HEK293 (cell line): ENCODE results near the gene MTCH2.

ENCODE experiments used
- YY2 ChIP-seq: fragments of 450-650 bp; formaldehyde crosslinking; IDR thresholded peaks from 2 replicates; pipeline ENCODE4 v1.5.1; 2016; ENCODE audit warnings: missing biosample characterization, missing genetic modification characterization
- ZBTB17 ChIP-seq: fragments of 450-650 bp; formaldehyde crosslinking; IDR thresholded peaks from 2 replicates; pipeline ENCODE4 v1.5.1; 2016; ENCODE audit warnings: missing biosample characterization, missing genetic modification characterization
- ZBTB48 ChIP-seq: fragments of 450-650 bp; formaldehyde crosslinking; IDR thresholded peaks from 2 replicates; pipeline ENCODE4 v1.5.1; 2016; ENCODE audit warnings: missing biosample characterization, missing genetic modification characterization
- ZBTB8A ChIP-seq: fragments of 450-650 bp; formaldehyde crosslinking; IDR thresholded peaks from 2 replicates; pipeline ENCODE4 v1.5.1; 2016; ENCODE audit warnings: missing biosample characterization, missing genetic modification characterization
- ZNF121 ChIP-seq: fragments of 450-650 bp; formaldehyde crosslinking; IDR thresholded peaks from 2 replicates; pipeline ENCODE4 v1.5.1; 2016; ENCODE audit warnings: missing biosample characterization, missing genetic modification characterization
- ZNF132 ChIP-seq: fragments of 450-650 bp; formaldehyde crosslinking; IDR thresholded peaks from 2 replicates; pipeline ENCODE4 v1.5.1; 2017; ENCODE audit warnings: missing biosample characterization, missing genetic modification characterization, borderline replicate concordance
- ZNF16 ChIP-seq: fragments of 450-650 bp; formaldehyde crosslinking; IDR thresholded peaks from 2 replicates; pipeline ENCODE4 v1.5.1; 2016; ENCODE audit warnings: low read depth, missing biosample characterization, missing genetic modification characterization
- ZNF175 ChIP-seq: fragments of 450-650 bp; formaldehyde crosslinking; IDR thresholded peaks from 2 replicates; pipeline ENCODE4 v1.5.1; 2016; ENCODE audit warnings: missing biosample characterization, missing genetic modification characterization
- ZNF248 ChIP-seq: fragments of 450-650 bp; formaldehyde crosslinking; IDR thresholded peaks from 2 replicates; pipeline ENCODE4 v1.5.1; 2017; ENCODE audit warnings: missing biosample characterization, missing genetic modification characterization
- ZNF324 ChIP-seq: fragments of 450-650 bp; formaldehyde crosslinking; IDR thresholded peaks from 2 replicates; pipeline ENCODE4 v1.5.1; 2016; ENCODE audit warnings: missing biosample characterization, missing genetic modification characterization
- ZNF37A ChIP-seq: fragments of 450-650 bp; IDR thresholded peaks from 2 replicates; pipeline ENCODE4 v1.5.1; 2018; ENCODE audit warnings: missing biosample characterization, missing genetic modification characterization
- ZNF423 ChIP-seq: fragments of 450-650 bp; formaldehyde crosslinking; IDR thresholded peaks from 2 replicates; pipeline ENCODE4 v1.5.1; 2016; ENCODE audit warnings: missing biosample characterization, missing genetic modification characterization
- ZNF660 ChIP-seq: fragments of 450-650 bp; IDR thresholded peaks from 2 replicates; pipeline ENCODE4 v1.5.1; 2018; ENCODE audit warnings: missing biosample characterization, mild to moderate bottlenecking, missing genetic modification characterization
- ZNF792 ChIP-seq: fragments of 450-650 bp; formaldehyde crosslinking; IDR thresholded peaks from 2 replicates; pipeline ENCODE4 v1.5.1; 2016; ENCODE audit warnings: missing biosample characterization, missing genetic modification characterization
- ZNF843 ChIP-seq: fragments of 450-650 bp; formaldehyde crosslinking; IDR thresholded peaks from 2 replicates; pipeline ENCODE4 v1.5.1; 2016; ENCODE audit warnings: missing biosample characterization, missing genetic modification characterization
- TF ChIP-seq, protein P1 (sequence below): fragments of 450-650 bp; formaldehyde crosslinking; IDR thresholded peaks from 2 replicates; pipeline ENCODE4; 2016; ENCODE audit warnings: missing biosample characterization, missing genetic modification characterization
- TF ChIP-seq, protein P2 (sequence below): fragments of 450-650 bp; formaldehyde crosslinking; IDR thresholded peaks from 2 replicates; pipeline ENCODE4 v1.5.1; 2016; ENCODE audit warnings: missing biosample characterization, missing genetic modification characterization
- TF ChIP-seq, protein P3 (sequence below): fragments of 450-650 bp; formaldehyde crosslinking; IDR thresholded peaks from 2 replicates; pipeline ENCODE4 v1.5.1; 2016; ENCODE audit warnings: missing biosample characterization, missing genetic modification characterization
- TF ChIP-seq, protein P4 (sequence below): fragments of 450-650 bp; formaldehyde crosslinking; conservative IDR thresholded peaks from 2 replicates; pipeline ENCODE4 v1.5.1; 2016; ENCODE audit warnings: low read depth, missing biosample characterization, missing genetic modification characterization
- TF ChIP-seq, protein P5 (sequence below): fragments of 450-650 bp; formaldehyde crosslinking; IDR thresholded peaks from 2 replicates; pipeline ENCODE4 v1.5.1; 2016; ENCODE audit warnings: missing biosample characterization, missing genetic modification characterization
- TF ChIP-seq, protein P6 (sequence below): fragments of 450-650 bp; formaldehyde crosslinking; IDR thresholded peaks from 2 replicates; pipeline ENCODE4 v1.5.1; 2017; ENCODE audit warnings: missing biosample characterization, missing genetic modification characterization
- TF ChIP-seq, protein P7 (sequence below): fragments of 450-650 bp; formaldehyde crosslinking; IDR thresholded peaks from 2 replicates; pipeline ENCODE4 v1.5.1; 2016; ENCODE audit warnings: missing biosample characterization, missing genetic modification characterization

The MTCH2 gene

DNA sequence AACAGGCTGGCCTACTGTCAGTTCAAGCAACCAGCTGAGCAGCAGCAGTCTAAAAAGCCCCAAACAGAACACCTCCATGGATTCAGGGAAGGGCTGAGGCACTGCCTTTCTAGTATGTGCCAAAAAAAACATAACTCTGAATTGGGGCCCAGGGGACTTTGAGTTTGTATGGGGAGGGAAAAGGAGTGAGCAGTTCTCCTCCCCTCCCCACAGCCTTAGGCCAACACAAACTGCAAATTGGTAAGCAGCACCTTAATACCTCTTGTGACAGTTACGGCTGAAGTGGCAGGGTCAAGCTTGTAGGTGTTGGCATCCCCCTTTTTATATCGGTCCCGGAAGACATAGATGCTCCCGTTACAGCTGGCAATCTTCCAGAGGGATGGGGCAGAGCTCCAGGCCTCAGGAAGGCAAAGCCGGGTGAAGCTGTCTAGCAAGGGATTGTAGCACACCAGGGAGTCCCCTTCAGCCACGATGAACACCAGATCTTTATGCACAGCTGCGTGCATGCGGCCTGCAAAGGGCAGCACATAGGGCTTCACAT lies 69.6 kb downstream of the MTCH2 start (continued):
- no peak for TF ChIP-seq ZNF660
- no peak for TF ChIP-seq ZNF16 (tag by site-specific recombination)
- TF ChIP-seq ZNF37A (tag by site-specific recombination) = no peak
- TF ChIP-seq, protein P1, sequence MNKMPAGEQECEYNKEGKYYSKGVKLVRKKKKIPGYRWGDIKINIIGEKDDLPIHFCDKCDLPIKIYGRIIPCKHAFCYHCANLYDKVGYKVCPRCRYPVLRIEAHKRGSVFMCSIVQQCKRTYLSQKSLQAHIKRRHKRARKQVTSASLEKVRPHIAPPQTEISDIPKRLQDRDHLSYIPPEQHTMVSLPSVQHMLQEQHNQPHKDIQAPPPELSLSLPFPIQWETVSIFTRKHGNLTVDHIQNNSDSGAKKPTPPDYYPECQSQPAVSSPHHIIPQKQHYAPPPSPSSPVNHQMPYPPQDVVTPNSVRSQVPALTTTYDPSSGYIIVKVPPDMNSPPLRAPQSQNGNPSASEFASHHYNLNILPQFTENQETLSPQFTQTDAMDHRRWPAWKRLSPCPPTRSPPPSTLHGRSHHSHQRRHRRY = no peak
- 0 out of 2 replicates have a peak, but pooled peaks have one; percentile 32 for TF ChIP-seq ZNF324 (tag by site-specific recombination)
- TF ChIP-seq ZNF792 (tag by site-specific recombination) = no peak
- peak; percentile 93 for TF ChIP-seq ZBTB48 (tag by site-specific recombination)
- no peak for TF ChIP-seq ZNF248
- no peak for TF ChIP-seq YY2
- TF ChIP-seq, protein P2, sequence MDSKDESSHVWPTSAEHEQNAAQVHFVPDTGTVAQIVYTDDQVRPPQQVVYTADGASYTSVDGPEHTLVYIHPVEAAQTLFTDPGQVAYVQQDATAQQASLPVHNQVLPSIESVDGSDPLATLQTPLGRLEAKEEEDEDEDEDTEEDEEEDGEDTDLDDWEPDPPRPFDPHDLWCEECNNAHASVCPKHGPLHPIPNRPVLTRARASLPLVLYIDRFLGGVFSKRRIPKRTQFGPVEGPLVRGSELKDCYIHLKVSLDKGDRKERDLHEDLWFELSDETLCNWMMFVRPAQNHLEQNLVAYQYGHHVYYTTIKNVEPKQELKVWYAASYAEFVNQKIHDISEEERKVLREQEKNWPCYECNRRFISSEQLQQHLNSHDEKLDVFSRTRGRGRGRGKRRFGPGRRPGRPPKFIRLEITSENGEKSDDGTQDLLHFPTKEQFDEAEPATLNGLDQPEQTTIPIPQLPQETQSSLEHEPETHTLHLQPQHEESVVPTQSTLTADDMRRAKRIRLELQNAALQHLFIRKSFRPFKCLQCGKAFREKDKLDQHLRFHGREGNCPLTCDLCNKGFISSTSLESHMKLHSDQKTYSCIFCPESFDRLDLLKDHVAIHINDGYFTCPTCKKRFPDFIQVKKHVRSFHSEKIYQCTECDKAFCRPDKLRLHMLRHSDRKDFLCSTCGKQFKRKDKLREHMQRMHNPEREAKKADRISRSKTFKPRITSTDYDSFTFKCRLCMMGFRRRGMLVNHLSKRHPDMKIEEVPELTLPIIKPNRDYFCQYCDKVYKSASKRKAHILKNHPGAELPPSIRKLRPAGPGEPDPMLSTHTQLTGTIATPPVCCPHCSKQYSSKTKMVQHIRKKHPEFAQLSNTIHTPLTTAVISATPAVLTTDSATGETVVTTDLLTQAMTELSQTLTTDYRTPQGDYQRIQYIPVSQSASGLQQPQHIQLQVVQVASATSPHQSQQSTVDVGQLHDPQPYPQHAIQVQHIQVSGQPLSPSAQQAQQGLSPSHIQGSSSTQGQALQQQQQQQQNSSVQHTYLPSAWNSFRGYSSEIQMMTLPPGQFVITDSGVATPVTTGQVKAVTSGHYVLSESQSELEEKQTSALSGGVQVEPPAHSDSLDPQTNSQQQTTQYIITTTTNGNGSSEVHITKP = peak; percentile 94
- TF ChIP-seq, protein P3, sequence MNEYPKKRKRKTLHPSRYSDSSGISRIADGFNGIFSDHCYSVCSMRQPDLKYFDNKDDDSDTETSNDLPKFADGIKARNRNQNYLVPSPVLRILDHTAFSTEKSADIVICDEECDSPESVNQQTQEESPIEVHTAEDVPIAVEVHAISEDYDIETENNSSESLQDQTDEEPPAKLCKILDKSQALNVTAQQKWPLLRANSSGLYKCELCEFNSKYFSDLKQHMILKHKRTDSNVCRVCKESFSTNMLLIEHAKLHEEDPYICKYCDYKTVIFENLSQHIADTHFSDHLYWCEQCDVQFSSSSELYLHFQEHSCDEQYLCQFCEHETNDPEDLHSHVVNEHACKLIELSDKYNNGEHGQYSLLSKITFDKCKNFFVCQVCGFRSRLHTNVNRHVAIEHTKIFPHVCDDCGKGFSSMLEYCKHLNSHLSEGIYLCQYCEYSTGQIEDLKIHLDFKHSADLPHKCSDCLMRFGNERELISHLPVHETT (tag by site-specific recombination) = no peak
- peak; percentile 88 for TF ChIP-seq ZBTB17 (tag by site-specific recombination)
- TF ChIP-seq, protein P4, sequence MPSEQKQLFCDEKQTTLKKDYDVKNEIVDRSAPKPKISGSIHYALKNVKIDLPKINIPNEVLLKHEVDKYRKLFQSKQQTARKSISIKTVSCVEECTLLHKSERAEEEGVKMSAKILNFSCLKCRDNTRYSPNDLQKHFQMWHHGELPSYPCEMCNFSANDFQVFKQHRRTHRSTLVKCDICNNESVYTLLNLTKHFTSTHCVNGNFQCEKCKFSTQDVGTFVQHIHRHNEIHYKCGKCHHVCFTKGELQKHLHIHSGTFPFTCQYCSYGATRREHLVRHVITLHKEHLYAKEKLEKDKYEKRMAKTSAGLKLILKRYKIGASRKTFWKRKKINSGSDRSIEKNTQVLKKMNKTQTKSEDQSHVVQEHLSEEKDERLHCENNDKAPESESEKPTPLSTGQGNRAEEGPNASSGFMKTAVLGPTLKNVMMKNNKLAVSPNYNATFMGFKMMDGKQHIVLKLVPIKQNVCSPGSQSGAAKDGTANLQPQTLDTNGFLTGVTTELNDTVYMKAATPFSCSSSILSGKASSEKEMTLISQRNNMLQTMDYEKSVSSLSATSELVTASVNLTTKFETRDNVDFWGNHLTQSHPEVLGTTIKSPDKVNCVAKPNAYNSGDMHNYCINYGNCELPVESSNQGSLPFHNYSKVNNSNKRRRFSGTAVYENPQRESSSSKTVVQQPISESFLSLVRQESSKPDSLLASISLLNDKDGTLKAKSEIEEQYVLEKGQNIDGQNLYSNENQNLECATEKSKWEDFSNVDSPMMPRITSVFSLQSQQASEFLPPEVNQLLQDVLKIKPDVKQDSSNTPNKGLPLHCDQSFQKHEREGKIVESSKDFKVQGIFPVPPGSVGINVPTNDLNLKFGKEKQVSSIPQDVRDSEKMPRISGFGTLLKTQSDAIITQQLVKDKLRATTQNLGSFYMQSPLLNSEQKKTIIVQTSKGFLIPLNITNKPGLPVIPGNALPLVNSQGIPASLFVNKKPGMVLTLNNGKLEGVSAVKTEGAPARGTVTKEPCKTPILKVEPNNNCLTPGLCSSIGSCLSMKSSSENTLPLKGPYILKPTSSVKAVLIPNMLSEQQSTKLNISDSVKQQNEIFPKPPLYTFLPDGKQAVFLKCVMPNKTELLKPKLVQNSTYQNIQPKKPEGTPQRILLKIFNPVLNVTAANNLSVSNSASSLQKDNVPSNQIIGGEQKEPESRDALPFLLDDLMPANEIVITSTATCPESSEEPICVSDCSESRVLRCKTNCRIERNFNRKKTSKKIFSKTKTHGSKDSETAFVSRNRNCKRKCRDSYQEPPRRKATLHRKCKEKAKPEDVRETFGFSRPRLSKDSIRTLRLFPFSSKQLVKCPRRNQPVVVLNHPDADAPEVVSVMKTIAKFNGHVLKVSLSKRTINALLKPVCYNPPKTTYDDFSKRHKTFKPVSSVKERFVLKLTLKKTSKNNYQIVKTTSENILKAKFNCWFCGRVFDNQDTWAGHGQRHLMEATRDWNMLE (tag by site-specific recombination) = no peak
- 0 out of 2 replicates have a peak, but pooled peaks have one; percentile 26 for TF ChIP-seq ZNF121
- peak; percentile 38; the same call in 1 of the 2 replicates for TF ChIP-seq ZNF423 (tag by site-specific recombination)
- no peak for TF ChIP-seq ZNF175 (tag by site-specific recombination)
- TF ChIP-seq, protein P5, sequence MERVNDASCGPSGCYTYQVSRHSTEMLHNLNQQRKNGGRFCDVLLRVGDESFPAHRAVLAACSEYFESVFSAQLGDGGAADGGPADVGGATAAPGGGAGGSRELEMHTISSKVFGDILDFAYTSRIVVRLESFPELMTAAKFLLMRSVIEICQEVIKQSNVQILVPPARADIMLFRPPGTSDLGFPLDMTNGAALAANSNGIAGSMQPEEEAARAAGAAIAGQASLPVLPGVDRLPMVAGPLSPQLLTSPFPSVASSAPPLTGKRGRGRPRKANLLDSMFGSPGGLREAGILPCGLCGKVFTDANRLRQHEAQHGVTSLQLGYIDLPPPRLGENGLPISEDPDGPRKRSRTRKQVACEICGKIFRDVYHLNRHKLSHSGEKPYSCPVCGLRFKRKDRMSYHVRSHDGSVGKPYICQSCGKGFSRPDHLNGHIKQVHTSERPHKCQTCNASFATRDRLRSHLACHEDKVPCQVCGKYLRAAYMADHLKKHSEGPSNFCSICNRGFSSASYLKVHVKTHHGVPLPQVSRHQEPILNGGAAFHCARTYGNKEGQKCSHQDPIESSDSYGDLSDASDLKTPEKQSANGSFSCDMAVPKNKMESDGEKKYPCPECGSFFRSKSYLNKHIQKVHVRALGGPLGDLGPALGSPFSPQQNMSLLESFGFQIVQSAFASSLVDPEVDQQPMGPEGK (tag by site-specific recombination) = peak; percentile 68; the same call in 1 of the 2 replicates
- TF ChIP-seq, protein P6, sequence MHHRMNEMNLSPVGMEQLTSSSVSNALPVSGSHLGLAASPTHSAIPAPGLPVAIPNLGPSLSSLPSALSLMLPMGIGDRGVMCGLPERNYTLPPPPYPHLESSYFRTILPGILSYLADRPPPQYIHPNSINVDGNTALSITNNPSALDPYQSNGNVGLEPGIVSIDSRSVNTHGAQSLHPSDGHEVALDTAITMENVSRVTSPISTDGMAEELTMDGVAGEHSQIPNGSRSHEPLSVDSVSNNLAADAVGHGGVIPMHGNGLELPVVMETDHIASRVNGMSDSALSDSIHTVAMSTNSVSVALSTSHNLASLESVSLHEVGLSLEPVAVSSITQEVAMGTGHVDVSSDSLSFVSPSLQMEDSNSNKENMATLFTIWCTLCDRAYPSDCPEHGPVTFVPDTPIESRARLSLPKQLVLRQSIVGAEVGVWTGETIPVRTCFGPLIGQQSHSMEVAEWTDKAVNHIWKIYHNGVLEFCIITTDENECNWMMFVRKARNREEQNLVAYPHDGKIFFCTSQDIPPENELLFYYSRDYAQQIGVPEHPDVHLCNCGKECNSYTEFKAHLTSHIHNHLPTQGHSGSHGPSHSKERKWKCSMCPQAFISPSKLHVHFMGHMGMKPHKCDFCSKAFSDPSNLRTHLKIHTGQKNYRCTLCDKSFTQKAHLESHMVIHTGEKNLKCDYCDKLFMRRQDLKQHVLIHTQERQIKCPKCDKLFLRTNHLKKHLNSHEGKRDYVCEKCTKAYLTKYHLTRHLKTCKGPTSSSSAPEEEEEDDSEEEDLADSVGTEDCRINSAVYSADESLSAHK (tag by site-specific recombination) = no peak
- peak; percentile 32; the same call in 1 of the 2 replicates for TF ChIP-seq ZNF843 (tag by site-specific recombination)
- TF ChIP-seq, protein P7, sequence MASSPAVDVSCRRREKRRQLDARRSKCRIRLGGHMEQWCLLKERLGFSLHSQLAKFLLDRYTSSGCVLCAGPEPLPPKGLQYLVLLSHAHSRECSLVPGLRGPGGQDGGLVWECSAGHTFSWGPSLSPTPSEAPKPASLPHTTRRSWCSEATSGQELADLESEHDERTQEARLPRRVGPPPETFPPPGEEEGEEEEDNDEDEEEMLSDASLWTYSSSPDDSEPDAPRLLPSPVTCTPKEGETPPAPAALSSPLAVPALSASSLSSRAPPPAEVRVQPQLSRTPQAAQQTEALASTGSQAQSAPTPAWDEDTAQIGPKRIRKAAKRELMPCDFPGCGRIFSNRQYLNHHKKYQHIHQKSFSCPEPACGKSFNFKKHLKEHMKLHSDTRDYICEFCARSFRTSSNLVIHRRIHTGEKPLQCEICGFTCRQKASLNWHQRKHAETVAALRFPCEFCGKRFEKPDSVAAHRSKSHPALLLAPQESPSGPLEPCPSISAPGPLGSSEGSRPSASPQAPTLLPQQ (tag by site-specific recombination) = peak; percentile 92
- TF ChIP-seq ZNF132 = no peak
- peak; percentile 69 for TF ChIP-seq ZBTB8A (tag by site-specific recombination)
